Common myeloid progenitor, CD34-positive (primary cell): ENCODE data around the gene FRYL.
"Not testable (repeated sequence)": the region's sequence is repeated elsewhere in the genome, so short reads cannot be mapped to it uniquely, and the experiment has no call there.

ENCODE experiments used
- CTCF ChIA-PET: fragments of 350-600 bp; sonication (Branson Sonifier 250); formaldehyde crosslinking; loops from one replicate; lab custom pipeline; 2021; ENCODE audit warnings: antibody characterized with exemption; lab: Charles Lee
- POLR2A ChIA-PET: fragments of 350-600 bp; sonication (Branson Sonifier 250); formaldehyde crosslinking; loops from one replicate; lab custom pipeline; 2021; ENCODE audit warnings: antibody characterized with exemption; lab: Charles Lee
- DNase-seq, 3 donors: peaks; one replicate each; pipeline versions ENCODE4 v3.0.0 to v3.0.0-alpha.2; 2013
- H3K27ac ChIP-seq, 2 experiments: 1 replicate in 1 of 2; 2 replicates in 1 of 2; pipeline ENCODE4 v1.7.0; 2013; ENCODE audit warnings: inconsistent platforms in 2 of 2, low read length in 2 of 2, mild to moderate bottlenecking in 2 of 2, low read depth in 1 of 2, moderate library complexity in 1 of 2; ENCODE audit not compliant: severe bottlenecking in 2 of 2, insufficient read depth in 1 of 2, poor library complexity in 1 of 2
- H3K27me3 ChIP-seq, 5 experiments: replicated peaks in 2 of 5; 1 replicate in 3 of 5; 2 replicates in 2 of 5; pipeline versions ENCODE4 v1.6.1 to v1.7.0; 2013; ENCODE audit warnings: low read length in 4 of 5, mild to moderate bottlenecking in 2 of 5, moderate library complexity in 2 of 5, inconsistent platforms in 1 of 5; ENCODE audit not compliant: insufficient read depth in 5 of 5, control insufficient read depth in 4 of 5
- H3K36me3 ChIP-seq, 4 experiments: 1 replicate in 2 of 4; 2 replicates in 2 of 4; pipeline versions ENCODE4 v1.6.1 to v1.7.0; 2013; ENCODE audit warnings: low read length in 3 of 4, control low read depth in 1 of 4, mild to moderate bottlenecking in 1 of 4; ENCODE audit not compliant: control insufficient read depth in 4 of 4, insufficient read depth in 4 of 4
- H3K4me1 ChIP-seq, 4 experiments: 1 replicate in 3 of 4; 2 replicates in 1 of 4; pipeline versions ENCODE4 v1.6.1 to v1.7.1; 2013; ENCODE audit warnings: low read length in 3 of 4, mild to moderate bottlenecking in 3 of 4, control low read depth in 1 of 4, inconsistent platforms in 1 of 4, moderate library complexity in 1 of 4; ENCODE audit not compliant: control insufficient read depth in 4 of 4, insufficient read depth in 4 of 4; ENCODE audit errors: control extremely low read depth in 1 of 4
- H3K4me3 ChIP-seq, 7 experiments: 1 replicate in 4 of 7; 2 replicates in 3 of 7; pipeline versions ENCODE4 v1.5.1 to v1.7.0; 2013; ENCODE audit warnings: mild to moderate bottlenecking in 7 of 7, low read length in 6 of 7, moderate library complexity in 6 of 7, inconsistent platforms in 2 of 7, low read depth in 2 of 7, control low read depth in 1 of 7; ENCODE audit not compliant: insufficient read depth in 4 of 7, control insufficient read depth in 1 of 7; ENCODE audit errors: extremely low read depth in 1 of 7
- H3K9me3 ChIP-seq, 5 experiments: 1 replicate in 4 of 5; 2 replicates in 1 of 5; pipeline versions ENCODE4 v1.6.1 to v1.7.1; 2013; ENCODE audit warnings: low read length in 4 of 5, mild to moderate bottlenecking in 2 of 5, inconsistent platforms in 1 of 5, low read depth in 1 of 5, moderate library complexity in 1 of 5; ENCODE audit not compliant: control insufficient read depth in 4 of 5, insufficient read depth in 2 of 5; ENCODE audit errors: control extremely low read depth in 1 of 5
- WGBS: methylation state at CpG from one replicate; pipeline ENCODE4 v1.1.5; 2013; ENCODE audit not compliant: insufficient coverage; 5-methylcytosine and 5-hydroxymethylcytosine counted together

Gene FRYL

DNA sequence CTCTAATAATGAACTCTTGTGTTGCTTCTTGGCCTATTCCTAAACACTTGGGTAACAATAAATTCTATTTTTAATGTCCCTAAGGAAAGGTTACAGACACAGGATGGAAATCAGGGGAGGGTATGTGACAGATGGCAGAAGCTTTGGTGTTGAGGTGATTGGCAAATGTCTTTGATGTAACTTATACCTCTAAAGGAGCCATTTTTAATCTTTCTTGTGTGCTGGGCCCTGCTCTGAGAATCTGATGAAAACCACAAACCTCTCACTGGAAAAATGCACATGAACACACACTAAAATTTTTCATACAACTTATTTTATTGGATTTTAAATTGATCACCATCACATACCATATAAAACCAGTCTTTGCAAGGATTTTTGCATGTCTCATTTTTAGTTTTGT is 17.7 kb downstream of the FRYL start:
- Histone ChIP-seq H3K9me3 (peaks cover 0 to 4% (median 0%) of the 10 kb centered on the region in 5 experiments), H3K4me3 (no peak overlapping the region), H3K27ac (no peak overlapping the region), H3K4me1 (peaks cover 0 to 3% (median 0%) of the 10 kb centered on the region in 4 experiments), H3K27me3 (no peaks in the 10 kb centered on the region), H3K36me3 (peaks cover 0 to 10% (median 4%) of the 10 kb centered on the region in 4 experiments)
- ChIA-PET CTCF (interaction anchor here (2.8 kb wide), 1 partner anchor 11 kb away, joined by 10 read pairs; no protein-coding TSS in a partner anchor), POLR2A (no interaction called here)
- DNase-seq = no peak

DNA sequence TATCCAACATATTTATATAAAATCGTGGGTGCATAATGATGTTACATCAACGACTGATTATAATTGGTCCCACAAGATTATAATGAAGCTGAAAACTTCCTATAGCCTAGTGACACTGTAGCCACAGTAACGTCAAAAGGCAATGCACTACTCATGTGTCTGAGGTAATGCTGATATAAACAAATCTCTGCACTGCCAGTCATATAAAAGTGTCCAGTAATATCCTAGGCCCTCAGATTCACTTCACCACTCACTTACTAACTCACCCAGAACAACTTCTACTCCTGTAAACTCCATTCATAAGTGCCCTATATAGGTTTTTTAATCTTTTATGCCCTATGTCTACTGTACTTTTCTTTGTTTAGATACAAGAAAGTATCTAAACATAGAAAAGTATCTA is 18.8 kb downstream of the FRYL start:
- H3K4me3 ChIP-seq = no peak overlapping the region
- ChIA-PET CTCF (interaction anchor here (2.8 kb wide), 1 partner anchor 10 kb away, joined by 10 read pairs; no protein-coding TSS in a partner anchor), POLR2A (no interaction called here)
- peaks cover 0 to 4% (median 0%) of the 10 kb centered on the region in 5 experiments for H3K9me3 ChIP-seq
- DNase-seq = no peak
- H3K27me3 ChIP-seq = no peaks in the 10 kb centered on the region
- H3K4me1 ChIP-seq = peaks cover 0 to 3% (median under 1%) of the 10 kb centered on the region in 4 experiments
- H3K36me3 ChIP-seq = peaks cover 0 to 8% (median under 1%) of the 10 kb centered on the region in 4 experiments
- no peak overlapping the region for H3K27ac ChIP-seq
- 100% methylated on average over 1 of the region's 3 CpGs for WGBS

DNA sequence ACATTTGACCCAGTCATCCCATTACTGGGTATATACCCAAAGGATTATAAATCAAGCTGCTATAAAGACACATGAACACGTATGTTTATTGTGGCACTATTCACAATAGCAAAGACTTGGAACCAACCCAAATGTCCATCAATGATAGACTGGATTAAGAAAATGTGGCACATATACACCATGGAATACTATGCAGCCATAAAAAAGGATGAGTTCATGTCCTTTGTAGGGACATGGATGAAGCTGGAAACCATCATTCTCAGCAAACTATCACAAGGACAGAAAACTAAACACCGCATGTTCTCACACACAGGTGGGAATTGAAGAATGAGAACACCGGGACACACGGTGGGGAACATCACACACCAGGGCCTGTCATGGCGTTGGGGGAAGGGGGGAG is 21.4 kb downstream of the FRYL start:
- DNase-seq, H3K4me3 ChIP-seq, H3K9me3 ChIP-seq, H3K4me1 ChIP-seq, POLR2A ChIA-PET, H3K27me3 ChIP-seq, H3K27ac ChIP-seq, H3K36me3 ChIP-seq: not testable (repeated sequence)
- CTCF ChIA-PET = interaction anchor here (1.0 kb wide), 1 partner anchor 11 kb away, joined by 4 read pairs; no protein-coding TSS in a partner anchor
- 95% methylated on average over 3 of the region's 5 CpGs for WGBS

DNA sequence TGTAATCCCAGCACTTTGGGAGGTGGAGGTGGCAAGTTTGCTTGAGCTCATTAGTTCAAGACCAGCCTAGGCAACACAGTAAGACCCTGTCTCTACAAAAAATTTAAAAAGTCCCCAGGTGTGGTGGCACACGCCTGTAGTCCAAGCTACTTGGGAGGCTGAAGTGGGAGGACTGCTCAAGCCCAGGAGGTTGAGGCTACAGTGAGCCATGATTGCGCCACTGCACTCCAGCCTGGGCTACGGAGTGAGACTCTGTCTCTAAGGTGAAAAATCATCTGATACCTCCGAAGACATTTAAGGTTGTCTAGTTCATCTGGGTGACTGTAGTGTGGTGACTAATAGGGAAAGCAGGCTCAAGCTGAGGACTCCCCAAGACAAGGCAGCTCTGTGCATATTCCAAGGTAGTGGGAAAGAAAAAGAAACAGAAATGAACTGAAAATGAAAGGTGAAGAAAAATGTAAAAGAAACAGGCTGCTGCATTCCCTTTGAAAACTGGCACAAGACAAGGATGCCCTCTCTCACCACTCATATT is 23.3 kb downstream of the FRYL start:
- CTCF ChIA-PET = interaction anchor here (0.6 kb wide), 1 partner anchor 13 kb away, joined by 3 read pairs; no protein-coding TSS in a partner anchor
- no peak overlapping the region for H3K4me3 ChIP-seq
- peaks cover 0 to 5% (median 0%) of the 10 kb centered on the region in 4 experiments for H3K36me3 ChIP-seq
- H3K4me1 ChIP-seq = peaks cover 7 to 19% (median 15%) of the 10 kb centered on the region in 4 experiments
- H3K27me3 ChIP-seq = no peaks in the 10 kb centered on the region
- peaks cover 0 to 3% (median 0%) of the 10 kb centered on the region in 5 experiments for H3K9me3 ChIP-seq
- POLR2A ChIA-PET = no interaction called here
- no peak overlapping the region for H3K27ac ChIP-seq
- 97% methylated on average over 3 of the region's 4 CpGs for WGBS
- DNase-seq = no peak

DNA sequence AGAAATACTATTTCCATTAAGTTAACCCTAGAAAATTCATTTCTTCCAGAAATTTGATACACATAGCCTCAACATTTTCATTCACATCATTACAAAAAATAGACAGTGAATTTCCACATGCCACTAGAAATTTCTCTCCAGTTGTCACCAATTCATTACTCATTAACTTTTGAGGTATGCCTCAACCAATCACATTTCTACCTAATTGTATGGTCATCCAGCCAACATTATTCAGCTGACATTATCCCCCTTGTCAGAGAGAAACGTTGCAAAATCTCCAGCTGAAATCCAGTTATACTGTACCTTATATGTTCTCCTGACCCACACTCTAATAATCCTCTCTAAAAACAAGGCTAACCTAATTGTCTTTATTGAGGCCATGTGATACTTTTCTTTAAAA is 24.8 kb downstream of the FRYL start:
- DNase-seq = no peak
- Histone ChIP-seq H3K27ac (no peak overlapping the region), H3K27me3 (no peaks in the 10 kb centered on the region), H3K4me1 (peaks cover 7 to 24% (median 19%) of the 10 kb centered on the region in 4 experiments), H3K4me3 (no peak overlapping the region), H3K36me3 (peaks cover 0 to 5% (median 0%) of the 10 kb centered on the region in 4 experiments), H3K9me3 (peaks cover 0 to 3% (median 0%) of the 10 kb centered on the region in 5 experiments)
- ChIA-PET CTCF (no interaction called here), POLR2A (no interaction called here)
- WGBS = 100% methylated on average over 1 of the region's 1 CpG

DNA sequence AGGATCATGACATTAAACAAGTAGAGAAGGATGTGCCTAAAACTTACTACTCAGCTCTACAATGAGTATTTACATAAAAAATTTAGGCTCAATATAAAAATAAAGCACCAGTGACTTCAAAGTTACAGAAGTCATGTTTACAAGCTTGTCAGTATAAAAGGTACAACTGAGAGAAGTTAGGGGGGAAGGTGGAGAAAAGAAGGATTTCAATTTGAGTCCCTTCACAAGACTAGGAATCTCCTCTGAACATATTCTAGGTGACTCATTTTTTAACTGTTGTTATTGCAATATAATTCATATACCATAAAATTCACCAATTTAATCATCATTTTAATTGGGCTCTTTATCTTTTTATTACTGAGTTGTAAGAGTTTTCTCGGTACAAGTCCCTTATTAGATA is 26.9 kb downstream of the FRYL start:
- Histone ChIP-seq H3K4me1 (peaks cover 7 to 36% (median 22%) of the 10 kb centered on the region in 4 experiments), H3K36me3 (peaks cover 0 to 2% (median 0%) of the 10 kb centered on the region in 4 experiments), H3K4me3 (peak overlapping the region in 1 of 7 experiments; percentile 30), H3K27ac (peak overlapping the region; percentile 1 to 67), H3K27me3 (no peaks in the 10 kb centered on the region), H3K9me3 (no peaks in the 10 kb centered on the region)
- CTCF ChIA-PET = interaction anchor here (1.0 to 4.7 kb wide), 8 partner anchors 8 to 174 kb away, joined by 3 to 21 read pairs (median 4); no protein-coding TSS in a partner anchor
- DNase-seq = peak in 1 of 3 donors; percentile 51
- no CpG with 5 or more reads among the region's 1 CpG for WGBS
- POLR2A ChIA-PET = no interaction called here

DNA sequence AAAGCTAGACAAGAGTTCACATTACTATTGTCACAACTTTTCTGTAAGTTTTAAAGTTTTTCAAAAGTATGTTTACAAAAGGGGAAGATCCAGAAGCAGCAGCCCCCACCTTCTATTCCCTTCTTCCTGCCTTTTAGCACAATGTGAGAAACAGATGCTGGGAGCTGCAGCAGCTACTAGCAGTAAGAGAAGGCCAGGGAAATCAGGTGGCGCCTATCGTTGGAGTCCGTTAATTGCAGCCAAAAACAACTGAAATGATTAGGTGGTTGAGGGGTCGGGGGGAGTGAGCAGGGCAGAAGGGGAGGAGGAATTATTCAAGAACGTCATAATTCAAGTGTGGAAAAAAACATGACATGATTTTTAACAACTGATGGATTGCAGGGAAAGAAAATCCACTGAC is 27.4 kb downstream of the FRYL start:
- WGBS = 0% methylated on average over 4 of the region's 5 CpGs
- ChIA-PET CTCF (interaction anchor here (1.0 to 4.7 kb wide), 8 partner anchors 9 to 174 kb away, joined by 3 to 21 read pairs (median 4); no protein-coding TSS in a partner anchor), POLR2A (interaction anchor here (1.1 kb wide), 1 partner anchor 27 kb away, joined by 3 read pairs; the partner anchor contains the start of gene FRYL)
- Histone ChIP-seq H3K27me3 (no peaks in the 10 kb centered on the region), H3K4me3 (peak overlapping the region in 2 of 7 experiments; percentile 29 to 30), H3K27ac (peak overlapping the region in 1 of 2 experiments; percentile 67), H3K9me3 (no peaks in the 10 kb centered on the region), H3K4me1 (peaks cover 7 to 36% (median 22%) of the 10 kb centered on the region in 4 experiments), H3K36me3 (peaks cover 0 to 2% (median 0%) of the 10 kb centered on the region in 4 experiments)
- DNase-seq = peak; percentile 72 to 87 (median 78)
